ENCODE measurements around the gene ALKBH1. TPM values are rescaled to one million over a fixed set of nuclear protein-coding genes. Genes with fewer than 3 reads are reported as not detected.

ALKBH1 gene
- total RNA-seq, 2 donors from 2014 or later = 2.9 to 5.3 TPM

GRCh38 chr14:77630111-77630510 lies 77.7 kb downstream of the ALKBH1 start:
- H3K27me3 ChIP-seq = no peaks in the 10 kb centered on the region
- 58 to 62% methylated on average over 2 of the region's 2 CpGs for WGBS, 2 donors
- ATAC-seq (no peak), DNase-seq (no peak)
- no peak overlapping the region for H3K27ac ChIP-seq
- H3K9me3 ChIP-seq = no peaks in the 10 kb centered on the region
- H3K4me3 ChIP-seq = no peak overlapping the region
- TF ChIP-seq CTCF (IDR thresholded peaks at IDR 0.05) = no peak
- TF ChIP-seq POLR2A (IDR thresholded peaks at IDR 0.05) = no peak
- H3K4me1 ChIP-seq = no peaks in the 10 kb centered on the region
- no peaks in the 10 kb centered on the region for H3K36me3 ChIP-seq (replicated peaks in 1 of 2; ENCODE audit: insufficient read depth in 1 of 2, low read depth in 2 of 2)
- intact Hi-C loops (cut with DNase I) = no loop called here

GRCh38 chr14:77625360-77625759 lies 82.5 kb downstream of the ALKBH1 start:
- Histone ChIP-seq H3K4me1 (no peaks in the 10 kb centered on the region), H3K9me3 (no peaks in the 10 kb centered on the region), H3K4me3 (no peak overlapping the region), H3K27me3 (no peaks in the 10 kb centered on the region), H3K36me3 (replicated peaks in 1 of 2; ENCODE audit: insufficient read depth in 1 of 2, low read depth in 2 of 2) (no peaks in the 10 kb centered on the region), H3K27ac (no peak overlapping the region)
- DNase-seq (no peak), ATAC-seq (no peak)
- 61 to 66% methylated on average over 3 of the region's 3 CpGs for WGBS, 2 donors
- intact Hi-C loops (cut with DNase I) = no loop called here
- TF ChIP-seq POLR2A (IDR thresholded peaks at IDR 0.05) (no peak), CTCF (IDR thresholded peaks at IDR 0.05) (no peak)

GRCh38 chr14:77623201-77623600 lies 84.6 kb downstream of the ALKBH1 start:
- 70 to 73% methylated on average over 1 of the region's 1 CpG for WGBS, 2 donors
- Histone ChIP-seq H3K9me3 (no peaks in the 10 kb centered on the region), H3K27me3 (no peaks in the 10 kb centered on the region), H3K36me3 (replicated peaks in 1 of 2; ENCODE audit: insufficient read depth in 1 of 2, low read depth in 2 of 2) (no peaks in the 10 kb centered on the region), H3K4me1 (no peaks in the 10 kb centered on the region), H3K4me3 (no peak overlapping the region), H3K27ac (no peak overlapping the region)
- no peak for ATAC-seq
- TF ChIP-seq POLR2A (IDR thresholded peaks at IDR 0.05) (no peak), CTCF (IDR thresholded peaks at IDR 0.05) (no peak)
- no peak for DNase-seq
- intact Hi-C loops (cut with DNase I) = no loop called here

Small RNA genes within 50 kb of the gene (small RNA-seq; reads per million reads assigned to genes)
- gene COX6CP11 = not detected

Other genes with a start within 250 kb of the ALKBH1 start
- 10 to 100 TPM; 25.1 to 35.3 TPM for gene AHSA1, start 249.9 kb downstream of the ALKBH1 start, total RNA-seq
- gene ISM2, start 209.2 kb downstream of the ALKBH1 start, total RNA-seq = not detected
- 10 to 100 TPM in 1 of 2 donors, 1 to 10 TPM in 1; 4.9 to 11.7 TPM for gene SPTLC2, start 91.4 kb downstream of the ALKBH1 start, total RNA-seq
- gene SLIRP, start 80 bp upstream of the ALKBH1 start, total RNA-seq = 10 to 100 TPM; 69.2 to 96.2 TPM
- gene SNW1, start 53.1 kb upstream of the ALKBH1 start, total RNA-seq = 10 to 100 TPM; 23.1 to 40.9 TPM
- gene ADCK1, start 92.1 kb upstream of the ALKBH1 start, total RNA-seq = 10 to 100 TPM in 1 of 2 donors, 1 to 10 TPM in 1; 2.6 to 26.4 TPM